ENCODE measurements around the gene CHST8.

- TF ChIP-seq POLR2AphosphoS5 (IDR thresholded peaks at IDR 0.05; ENCODE audit: borderline replicate concordance, low read depth, low read length) (no peak), FOXP2 (optimal IDR thresholded peaks at IDR 0.05; ENCODE audit: control extremely low read depth, extremely low read length, insufficient read depth) (no peak)
Measured at GRCh38 chr19:33685541-33685940, 63.8 kb downstream of the CHST8 start.
